22Rv1 (cell line): Measurements from ENCODE around the gene INO80C.

Experiments used
- H3K27ac ChIP-seq: fragments of 450-650 bp; 2 replicates; pipeline ENCODE4 v1.5.1; 2017
- CTCF ChIP-seq: fragments of 450-650 bp; IDR thresholded peaks from 2 replicates; pipeline ENCODE4 v1.5.1; 2017; ENCODE audit warnings: mild to moderate bottlenecking
- ZFX ChIP-seq: fragments of 450-650 bp; IDR thresholded peaks from 2 replicates; pipeline ENCODE4 v1.6.1; 2017; ENCODE audit warnings: antibody characterized with exemption, borderline replicate concordance

Gene INO80C

GRCh38 chr18:35477497-35477896 lies 20.3 kb downstream of the INO80C start:
- TF ChIP-seq CTCF: no peak
- no peak for TF ChIP-seq ZFX

GRCh38 chr18:35474884-35475283 lies 22.9 kb downstream of the INO80C start:
- H3K27ac ChIP-seq: no peak overlapping the region
- no peak for TF ChIP-seq ZFX
- no peak for TF ChIP-seq CTCF

More at GRCh38 chr18:35477497-35477896, 20.3 kb downstream of the INO80C start:
- H3K27ac ChIP-seq: no peak overlapping the region

- H3K27ac ChIP-seq: no peak overlapping the region
Measured at GRCh38 chr18:35473562-35473961, 24.2 kb downstream of the INO80C start.

GRCh38 chr18:35470435-35470834 lies 27.3 kb downstream of the INO80C start:
- TF ChIP-seq CTCF (no peak), ZFX (no peak)
- no peak overlapping the region for H3K27ac ChIP-seq

More at GRCh38 chr18:35473562-35473961, 24.2 kb downstream of the INO80C start:
- TF ChIP-seq CTCF (no peak), ZFX (no peak)

- H3K27ac ChIP-seq: no peak overlapping the region
- TF ChIP-seq CTCF (no peak), ZFX (no peak)
Measured at GRCh38 chr18:35469725-35470124, 28.0 kb downstream of the INO80C start.

- H3K27ac ChIP-seq: no peak overlapping the region
- no peak for TF ChIP-seq ZFX
- no peak for TF ChIP-seq CTCF
Measured at GRCh38 chr18:35468711-35469110, 29.0 kb downstream of the INO80C start.

GRCh38 chr18:35467624-35468016 lies 30.1 kb downstream of the INO80C start:
- H3K27ac ChIP-seq: no peak overlapping the region

More at GRCh38 chr18:35467624-35468016, 30.1 kb downstream of the INO80C start:
- no peak for TF ChIP-seq CTCF
- TF ChIP-seq ZFX: no peak
